Ishikawa (cell line): Measurements from ENCODE around the gene ARRDC3.

Experiments
- CEBPB ChIP-seq: IDR thresholded peaks from 2 replicates; pipeline ENCODE4 v1.6.1; 2012
- CREB1 ChIP-seq: IDR thresholded peaks from 2 replicates; pipeline ENCODE4 v1.6.1; 2012; ENCODE audit warnings: low read depth
- EGR1 ChIP-seq: IDR thresholded peaks from 2 replicates; pipeline ENCODE4 v1.6.1; 2012
- EP300 ChIP-seq: IDR thresholded peaks from 2 replicates; pipeline ENCODE4 v1.6.1; 2012; ENCODE audit warnings: borderline replicate concordance
- FOXM1 ChIP-seq: IDR thresholded peaks from 2 replicates; pipeline ENCODE4 v1.6.1; 2012; ENCODE audit warnings: low read depth, borderline replicate concordance
- NFIC ChIP-seq: IDR thresholded peaks from 2 replicates; pipeline ENCODE4 v1.6.1; 2012
- RAD21 ChIP-seq: IDR thresholded peaks from 2 replicates; pipeline ENCODE4 v1.6.1; 2012; ENCODE audit warnings: low read depth
- REST ChIP-seq: IDR thresholded peaks from 2 replicates; pipeline ENCODE4 v1.6.1; 2012; ENCODE audit warnings: low read depth, mild to moderate bottlenecking
- TAF1 ChIP-seq: IDR thresholded peaks from 2 replicates; pipeline ENCODE4 v1.6.1; 2012; ENCODE audit warnings: low read depth, mild to moderate bottlenecking
- TCF12 ChIP-seq: IDR thresholded peaks from 2 replicates; pipeline ENCODE4 v1.6.1; 2012; ENCODE audit warnings: low read depth
- TEAD4 ChIP-seq: IDR thresholded peaks from 2 replicates; pipeline ENCODE4 v1.6.1; 2012
- USF1 ChIP-seq: IDR thresholded peaks from 2 replicates; pipeline ENCODE4 v1.6.1; 2012
- YY1 ChIP-seq: IDR thresholded peaks from 2 replicates; pipeline ENCODE4 v1.6.1; 2012; ENCODE audit warnings: low read depth
- ZBTB7A ChIP-seq: IDR thresholded peaks from 2 replicates; pipeline ENCODE4 v1.6.1; 2012; ENCODE audit warnings: low read depth
- TF ChIP-seq, protein P1 (sequence below): IDR thresholded peaks from 2 replicates; pipeline ENCODE4 v1.6.1; 2012

ARRDC3 gene

DNA sequence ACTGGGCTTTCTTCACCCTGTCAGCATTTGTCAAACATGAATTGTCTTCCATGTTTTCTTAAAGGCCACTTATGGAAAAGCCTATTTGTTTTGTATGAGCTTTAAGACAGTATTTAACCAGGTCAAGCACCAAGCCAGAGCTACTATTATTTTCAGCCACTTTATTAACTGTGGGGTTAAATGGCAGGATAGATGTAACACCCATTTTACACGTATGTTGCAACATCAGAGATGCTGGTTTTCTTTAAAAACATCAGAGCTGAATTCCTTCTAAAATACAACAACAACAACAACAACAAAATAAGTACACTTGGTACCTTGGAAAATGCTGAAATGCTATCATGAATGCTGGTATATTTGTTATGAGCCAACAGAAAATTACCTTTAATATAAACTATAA is 13.6 kb downstream of the ARRDC3 start:
- TF ChIP-seq TEAD4 (no peak), EP300 (no peak), ZBTB7A (no peak), YY1 (no peak), FOXM1 (no peak), EGR1 (no peak), TCF12 (no peak), REST (no peak), RAD21 (no peak), USF1 (no peak)
- TF ChIP-seq, protein P1, sequence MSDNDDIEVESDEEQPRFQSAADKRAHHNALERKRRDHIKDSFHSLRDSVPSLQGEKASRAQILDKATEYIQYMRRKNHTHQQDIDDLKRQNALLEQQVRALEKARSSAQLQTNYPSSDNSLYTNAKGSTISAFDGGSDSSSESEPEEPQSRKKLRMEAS: no peak

DNA sequence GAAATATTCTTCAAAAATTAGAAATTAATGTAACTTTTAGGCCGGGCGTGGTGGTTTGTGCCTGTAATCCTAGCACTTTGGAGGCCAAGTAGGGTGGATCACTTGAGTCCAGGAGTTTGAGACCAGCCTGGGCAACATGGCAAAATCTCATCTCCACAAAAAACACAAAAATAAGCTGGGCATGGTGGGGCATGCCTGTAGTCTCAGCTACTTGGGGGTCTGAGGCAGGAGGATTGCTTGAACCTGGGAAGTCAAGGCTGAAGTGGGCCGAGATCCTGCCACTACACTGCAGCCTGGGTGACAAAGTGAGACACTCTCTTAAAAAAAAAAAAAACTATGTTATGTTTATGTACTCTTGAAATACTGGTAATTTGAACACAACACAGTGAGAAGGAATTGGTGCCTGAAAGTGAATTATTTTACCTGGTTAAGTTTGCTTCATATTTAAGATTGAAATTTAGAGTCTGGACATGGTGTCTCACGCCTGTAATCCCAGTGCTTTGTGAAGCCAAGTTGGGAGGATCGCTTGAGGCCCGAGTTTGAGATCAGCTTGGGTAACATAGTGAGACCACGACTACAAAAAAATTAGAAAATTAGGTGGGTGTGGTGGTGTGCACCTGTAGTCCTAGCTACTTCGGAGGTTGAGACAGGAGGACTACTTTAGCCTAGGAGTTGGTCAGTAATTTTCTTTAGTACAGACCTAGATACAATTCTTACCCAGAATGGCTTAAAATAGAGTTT is 15.0 kb downstream of the ARRDC3 start:
- TF ChIP-seq CEBPB (no peak), ZBTB7A (no peak), CREB1 (no peak), TAF1 (no peak), REST (no peak), FOXM1 (no peak), NFIC (no peak), RAD21 (no peak), YY1 (no peak), EGR1 (no peak), TCF12 (no peak), EP300 (no peak), TEAD4 (no peak)
- TF ChIP-seq, protein P1: no peak

GRCh38 chr5:91367344-91367743 is 15.8 kb downstream of the ARRDC3 start:
- TF ChIP-seq ZBTB7A (no peak), NFIC (no peak), CEBPB (no peak), YY1 (no peak), TEAD4 (no peak), FOXM1 (no peak), EGR1 (no peak), EP300 (no peak), REST (no peak), RAD21 (no peak), USF1 (no peak), TAF1 (no peak)

- TF ChIP-seq ZBTB7A (no peak), TAF1 (no peak), USF1 (no peak), REST (no peak), NFIC (no peak), CEBPB (no peak), YY1 (no peak), CREB1 (no peak), EGR1 (no peak), TCF12 (no peak), TEAD4 (no peak), EP300 (no peak), FOXM1 (no peak), RAD21 (no peak)
- TF ChIP-seq, protein P1: no peak
These were observed 16.6 kb downstream of the ARRDC3 start for GRCh38 chr5:91366551-91366950.
